Adrenal gland (tissue), 12 donors: ENCODE measurements around the gene SLC22A7. TPM values are rescaled to one million over a fixed set of nuclear protein-coding genes. Genes with fewer than 3 reads are reported as not detected.

ENCODE experiments used
- DNase-seq, 7 donors: peaks; one replicate each; pipeline ENCODE4 v3.0.0-alpha.2; 2019 to 2020
- H3K27ac ChIP-seq, 5 donors: fragments of 200-600 bp; sonication (generic) in 4 of 5; 1 replicate in 3 of 5; 2 replicates in 2 of 5; pipeline versions ENCODE4 v1.5.1 to v1.8.0; 2016 to 2020; ENCODE audit warnings: mild to moderate bottlenecking in 1 of 5
- H3K27me3 ChIP-seq: fragments of 200-600 bp; 2 replicates; pipeline ENCODE4 v1.8.0; 2021
- H3K36me3 ChIP-seq, 2 donors: fragments of 200-600 bp; replicated peaks in 1 of 2; 1 replicate in 1 of 2; 2 replicates in 1 of 2; pipeline versions ENCODE4 v1.5.1 to v1.8.0; 2018 to 2022
- H3K4me1 ChIP-seq, 2 donors: fragments of 200-600 bp; replicated peaks in 1 of 2; 1 replicate in 1 of 2; 2 replicates in 1 of 2; pipeline versions ENCODE4 v1.5.1 to v1.8.0; 2018 to 2021
- H3K4me3 ChIP-seq, 4 donors: fragments of 200-600 bp; sonication (generic) in 3 of 4; one replicate each; pipeline ENCODE4 v1.5.1; 2016 to 2018
- H3K9me3 ChIP-seq, 3 donors: fragments of 200-600 bp; sonication (generic) in 1 of 3; replicated peaks in 1 of 3; 1 replicate in 2 of 3; 2 replicates in 1 of 3; pipeline versions ENCODE4 v1.5.1 to v1.8.0; 2016 to 2021
- POLR2A ChIP-seq, 2 donors: fragments of 450-650 bp; IDR thresholded peaks; one replicate each; pipeline ENCODE4 v1.6.1; 2017; ENCODE audit warnings: antibody characterized with exemption in 2 of 2, mild to moderate bottlenecking in 2 of 2, moderate library complexity in 1 of 2
- WGBS, 4 donors: extraction: QIAGEN DNeasy Blood & Tissue Kit in 2 of 4; methylation state at CpG; one replicate each; pipeline versions ENCODE4 v1.1.5 to v1.1.7; 2013 to 2017; 5-methylcytosine and 5-hydroxymethylcytosine counted together
- intact Hi-C, 2 donors: fragments of 100-400 bp; cut with DNase I; formaldehyde crosslinking; loops; one replicate each; pipeline versions ENCODE4 v1.14.1 to v1.15.0; 2022 to 2023
- polyA plus RNA-seq, 3 donors: library from polyadenylated mRNA; stranded (reverse); fragments of 200-250 nt in 2 of 3; fragments of 350-450 nt in 1 of 3; fragmentation: Illumina TruSeq in 1 of 3; extraction: RNeasy Lipid Tissue Mini Kit (QIAGEN cat#74804) in 1 of 3; gene quantifications; one replicate each; pipeline ENCODE4 v1.2.3, GENCODE V29; 2013 to 2014
- total RNA-seq, 9 donors: library from RNA; depleted of rRNA in 4 of 9; stranded (reverse); fragments of >200 nt in 4 of 9; fragments of 120-200 nt in 1 of 9; fragmentation: NEBNext Ultra II Directional in 1 of 9; extraction: Animal tissue kit (Norgen Biotek cat#: 25700) in 1 of 9; gene quantifications; one replicate each; pipeline versions ENCODE4 v1.1.0 to v1.2.4, GENCODE V29; 2013 to 2023
- TF ChIP-seq, protein P1 (sequence below), 6 experiments: fragments of 450-650 bp in 4 of 6; fragments of 200-600 bp in 2 of 6; sonication (generic) in 1 of 6; IDR thresholded peaks; 1 replicate in 5 of 6; 2 replicates in 1 of 6; pipeline versions ENCODE4 v1.5.1 to v1.8.0; 2016 to 2021; ENCODE audit warnings: antibody characterized with exemption in 6 of 6, mild to moderate bottlenecking in 2 of 6, moderate library complexity in 1 of 6
- donor health status: healthy with polysubstance abuse.
- donor health status: Bipolar disorder and iron deficiency.
- donor health status: DM: yes; HTN: yes; CAD: no.
- donor health status: DM: no; HTN: no; CAD: no.
- donor health status: DM: no; HTN: no; CAD: no.
- donor health status: DM: yes; HTN: yes; CAD: no.

Gene SLC22A7
- total and polyA plus RNA-seq, 12 donors = 0.14 TPM; not detected in 11

DNA sequence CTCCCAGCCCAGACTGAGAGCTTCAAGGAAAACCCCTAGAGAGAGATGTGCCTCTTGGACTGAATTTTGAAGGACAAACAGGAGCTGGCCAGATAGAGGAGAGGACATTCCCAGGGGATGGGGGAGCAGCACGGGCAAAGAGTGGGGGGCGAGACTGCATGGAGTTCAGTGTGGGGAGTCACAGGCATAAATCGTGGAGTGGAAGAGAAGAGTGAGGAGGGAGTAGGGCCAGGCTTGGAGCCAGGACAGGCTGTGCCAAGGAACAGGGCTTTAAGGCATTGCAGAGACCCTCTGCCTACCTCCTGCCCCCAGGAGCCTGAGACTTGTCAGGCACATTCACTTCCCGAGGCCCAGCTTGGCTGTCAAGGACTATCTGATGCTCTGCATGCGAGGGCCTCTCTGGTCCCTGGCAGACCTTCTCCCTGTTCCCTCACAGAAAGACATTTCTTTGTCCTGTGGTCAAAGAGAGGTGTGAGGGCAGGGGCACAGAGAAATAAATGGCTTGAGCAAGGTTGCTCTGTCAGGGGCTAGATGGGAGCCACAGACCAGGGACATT lies 5.2 kb upstream of the SLC22A7 start:
- no peaks in the 10 kb centered on the region for H3K36me3 ChIP-seq
- intact Hi-C loops = no loop called here
- no peak overlapping the region for H3K4me3 ChIP-seq
- WGBS, 4 donors = 64 to 85% (median 69%) methylated on average over 3 to 5 of the region's 5 CpGs
- no peaks in the 10 kb centered on the region for H3K9me3 ChIP-seq
- TF ChIP-seq POLR2A (IDR thresholded peaks at IDR 0.05) = no peak
- TF ChIP-seq, protein P1, sequence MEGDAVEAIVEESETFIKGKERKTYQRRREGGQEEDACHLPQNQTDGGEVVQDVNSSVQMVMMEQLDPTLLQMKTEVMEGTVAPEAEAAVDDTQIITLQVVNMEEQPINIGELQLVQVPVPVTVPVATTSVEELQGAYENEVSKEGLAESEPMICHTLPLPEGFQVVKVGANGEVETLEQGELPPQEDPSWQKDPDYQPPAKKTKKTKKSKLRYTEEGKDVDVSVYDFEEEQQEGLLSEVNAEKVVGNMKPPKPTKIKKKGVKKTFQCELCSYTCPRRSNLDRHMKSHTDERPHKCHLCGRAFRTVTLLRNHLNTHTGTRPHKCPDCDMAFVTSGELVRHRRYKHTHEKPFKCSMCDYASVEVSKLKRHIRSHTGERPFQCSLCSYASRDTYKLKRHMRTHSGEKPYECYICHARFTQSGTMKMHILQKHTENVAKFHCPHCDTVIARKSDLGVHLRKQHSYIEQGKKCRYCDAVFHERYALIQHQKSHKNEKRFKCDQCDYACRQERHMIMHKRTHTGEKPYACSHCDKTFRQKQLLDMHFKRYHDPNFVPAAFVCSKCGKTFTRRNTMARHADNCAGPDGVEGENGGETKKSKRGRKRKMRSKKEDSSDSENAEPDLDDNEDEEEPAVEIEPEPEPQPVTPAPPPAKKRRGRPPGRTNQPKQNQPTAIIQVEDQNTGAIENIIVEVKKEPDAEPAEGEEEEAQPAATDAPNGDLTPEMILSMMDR (IDR thresholded peaks at IDR 0.05) = no peak
- no peak for DNase-seq
- H3K27ac ChIP-seq = no peak overlapping the region
- no peaks in the 10 kb centered on the region for H3K4me1 ChIP-seq
- no peaks in the 10 kb centered on the region for H3K27me3 ChIP-seq

DNA sequence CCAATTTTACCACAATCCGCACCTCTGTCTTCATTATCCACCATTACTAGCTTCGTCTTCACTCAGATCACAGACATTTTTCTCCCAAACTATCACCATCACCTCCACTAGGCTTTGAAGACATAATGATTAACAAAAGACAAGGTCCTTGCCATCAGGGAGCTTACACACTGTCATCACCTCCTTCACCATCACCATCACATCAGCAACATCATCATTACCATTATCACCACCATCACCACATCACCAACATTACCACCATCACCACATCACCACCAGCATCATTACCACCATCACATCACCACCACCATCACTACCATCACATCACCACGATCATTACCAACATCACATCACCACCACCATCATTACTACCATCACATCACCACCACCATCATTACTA lies 4.4 kb upstream of the SLC22A7 start:
- TF ChIP-seq, protein P1 (IDR thresholded peaks at IDR 0.05) = no peak
- no peak for TF ChIP-seq POLR2A (IDR thresholded peaks at IDR 0.05)
- WGBS, 4 donors = 92 to 99% (median 94%) methylated on average over 3 of the region's 3 CpGs
- Histone ChIP-seq H3K4me1 (no peaks in the 10 kb centered on the region), H3K4me3 (no peak overlapping the region), H3K36me3 (no peaks in the 10 kb centered on the region), H3K9me3 (no peaks in the 10 kb centered on the region), H3K27me3 (no peaks in the 10 kb centered on the region), H3K27ac (no peak overlapping the region)
- no peak for DNase-seq
- intact Hi-C loops = no loop called here

- TF ChIP-seq POLR2A (IDR thresholded peaks at IDR 0.05) = no peak
- TF ChIP-seq, protein P1 (IDR thresholded peaks at IDR 0.05) = no peak
- intact Hi-C loops = no loop called here
- Histone ChIP-seq H3K36me3 (no peaks in the 10 kb centered on the region), H3K9me3 (no peaks in the 10 kb centered on the region), H3K4me1 (no peaks in the 10 kb centered on the region), H3K27me3 (no peaks in the 10 kb centered on the region), H3K27ac (no peak overlapping the region), H3K4me3 (no peak overlapping the region)
- no peak for DNase-seq
- WGBS, 4 donors = 83 to 87% (median 86%) methylated on average over 3 of the region's 3 CpGs
Measured at GRCh38 chr6:43294536-43294935, 3.5 kb upstream of the SLC22A7 start.

DNA sequence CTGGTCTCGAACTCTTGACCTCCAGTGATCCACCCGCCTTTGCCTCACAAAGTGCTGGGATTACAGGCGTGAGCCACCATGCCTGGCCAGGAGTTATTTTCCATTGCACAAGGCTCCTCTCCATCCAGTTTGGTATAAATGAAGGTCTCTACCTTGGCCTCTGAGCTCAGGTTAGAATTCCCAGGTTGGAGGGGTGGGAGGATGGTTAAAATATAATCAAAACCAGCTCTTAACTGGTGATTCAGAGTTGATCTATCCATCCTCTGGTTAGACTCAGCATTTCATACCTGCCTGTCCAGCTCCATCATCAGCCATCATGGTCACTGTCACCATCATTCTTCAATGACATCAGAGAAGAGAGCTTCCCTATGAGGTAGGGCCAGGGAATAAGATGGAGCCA lies 2.6 kb upstream of the SLC22A7 start:
- Histone ChIP-seq H3K27me3 (no peaks in the 10 kb centered on the region), H3K9me3 (no peaks in the 10 kb centered on the region), H3K4me1 (no peaks in the 10 kb centered on the region), H3K27ac (no peak overlapping the region), H3K36me3 (no peaks in the 10 kb centered on the region), H3K4me3 (no peak overlapping the region)
- intact Hi-C loops = no loop called here
- 83 to 87% (median 84%) methylated on average over 3 of the region's 3 CpGs for WGBS, 4 donors
- no peak for TF ChIP-seq POLR2A (IDR thresholded peaks at IDR 0.05)
- TF ChIP-seq, protein P1 (IDR thresholded peaks at IDR 0.05) = no peak
- DNase-seq = no peak
